Activated naive CD8-positive, alpha-beta T cell treated with anti-CD3 and anti-CD28 coated beads, Interleukin-2, amount 10 ng/mL, durations not matched to agents 7 days and 5 days (primary cell): ENCODE measurements around the gene GPR153. TPM values are rescaled to one million over a fixed set of nuclear protein-coding genes. Genes with fewer than 3 reads are reported as not detected.

ENCODE experiments used
- ATAC-seq: fragments of 150-1000 bp; cut with Tn5 transposase; one replicate; pipeline ENCODE4 v1.10.0; 2021; ENCODE audit warnings: low read depth, moderate library complexity
- POLR2A ChIA-PET: fragments of 350-600 bp; sonication (Branson Sonifier 250); formaldehyde crosslinking; loops from one replicate; lab custom pipeline; 2021; ENCODE audit warnings: antibody characterized with exemption; lab: Charles Lee
- DNase-seq: peaks from one replicate; pipeline ENCODE4 v3.0.0; 2021
- H3K27ac Mint-ChIP-seq: one replicate; pipeline ENCODE4 v1.8.0; 2022; ENCODE audit warnings: mild to moderate bottlenecking, mixed read lengths
- H3K27me3 Mint-ChIP-seq: one replicate; pipeline ENCODE4 v1.8.0; 2022; ENCODE audit warnings: mild to moderate bottlenecking, moderate library complexity, mixed read lengths
- H3K36me3 Mint-ChIP-seq: one replicate; pipeline ENCODE4 v1.8.0; 2021; ENCODE audit warnings: mild to moderate bottlenecking, mixed read lengths
- H3K4me1 Mint-ChIP-seq: one replicate; pipeline ENCODE4 v1.8.0; 2021; ENCODE audit warnings: mixed read lengths
- H3K4me3 Mint-ChIP-seq: one replicate; pipeline ENCODE4 v1.8.0; 2022; ENCODE audit warnings: mild to moderate bottlenecking, moderate library complexity, mixed read lengths
- H3K9me3 Mint-ChIP-seq: one replicate; pipeline ENCODE4 v1.8.0; 2021; ENCODE audit warnings: mixed read lengths
- total RNA-seq, 2 experiments: library from RNA; stranded (reverse); gene quantifications; one replicate each; pipeline ENCODE4 v1.2.3, GENCODE V29; 2021

Gene GPR153
- total RNA-seq, 2 experiments from 2014 or later, result 0.58 to 0.74 TPM

GRCh38 chr1:6280761-6281451 is 20.0 kb upstream of the GPR153 start:
- no peak for DNase-seq
- POLR2A ChIA-PET, result interaction anchor here (0.6 kb wide), 1 partner anchor 257 kb away, joined by 4 read pairs; no protein-coding TSS in a partner anchor
- ATAC-seq, result no peak
- no peak overlapping the region for H3K27ac Mint-ChIP-seq
- H3K4me3 Mint-ChIP-seq, result no peak overlapping the region
- H3K9me3 Mint-ChIP-seq, result no peaks in the 10 kb centered on the region
- peaks cover 4% of the 10 kb centered on the region for H3K36me3 Mint-ChIP-seq
- H3K4me1 Mint-ChIP-seq, result no peaks in the 10 kb centered on the region
- H3K27me3 Mint-ChIP-seq, result no peaks in the 10 kb centered on the region

- no peaks in the 10 kb centered on the region for H3K4me1 Mint-ChIP-seq
- ATAC-seq (no peak), DNase-seq (no peak)
- POLR2A ChIA-PET, result interaction anchor here (0.6 kb wide), 2 partner anchors 77 to 258 kb away, joined by 4 to 6 read pairs; no protein-coding TSS in a partner anchor
- no peaks in the 10 kb centered on the region for H3K9me3 Mint-ChIP-seq
- H3K36me3 Mint-ChIP-seq, result peaks cover 4% of the 10 kb centered on the region
- no peaks in the 10 kb centered on the region for H3K27me3 Mint-ChIP-seq
- no peak overlapping the region for H3K27ac Mint-ChIP-seq
- H3K4me3 Mint-ChIP-seq, result no peak overlapping the region
Measured at GRCh38 chr1:6279613-6280383, 18.9 kb upstream of the GPR153 start.

- Mint-ChIP-seq H3K9me3 (no peaks in the 10 kb centered on the region), H3K4me1 (no peaks in the 10 kb centered on the region), H3K27ac (no peak overlapping the region), H3K4me3 (no peak overlapping the region), H3K27me3 (no peaks in the 10 kb centered on the region), H3K36me3 (peaks cover 4% of the 10 kb centered on the region)
- POLR2A ChIA-PET, result no interaction called here
- DNase-seq (no peak), ATAC-seq (no peak)
Measured at GRCh38 chr1:6279066-6279465, 18.2 kb upstream of the GPR153 start.

GRCh38 chr1:6278263-6278662 is 17.4 kb upstream of the GPR153 start:
- ATAC-seq (no peak), DNase-seq (no peak)
- POLR2A ChIA-PET, result no interaction called here
- H3K9me3 Mint-ChIP-seq, result no peaks in the 10 kb centered on the region
- no peak overlapping the region for H3K27ac Mint-ChIP-seq
- no peaks in the 10 kb centered on the region for H3K27me3 Mint-ChIP-seq
- peaks cover 4% of the 10 kb centered on the region for H3K36me3 Mint-ChIP-seq
- H3K4me3 Mint-ChIP-seq, result no peak overlapping the region
- no peaks in the 10 kb centered on the region for H3K4me1 Mint-ChIP-seq

GRCh38 chr1:6276811-6277555 is 16.1 kb upstream of the GPR153 start:
- POLR2A ChIA-PET, result no interaction called here
- Mint-ChIP-seq H3K4me1 (no peaks in the 10 kb centered on the region), H3K4me3 (no peak overlapping the region), H3K36me3 (peaks cover 4% of the 10 kb centered on the region), H3K27ac (no peak overlapping the region), H3K27me3 (no peaks in the 10 kb centered on the region), H3K9me3 (no peaks in the 10 kb centered on the region)
- ATAC-seq (no peak), DNase-seq (no peak)

- DNase-seq (no peak), ATAC-seq (no peak)
- Mint-ChIP-seq H3K36me3 (peaks cover 4% of the 10 kb centered on the region), H3K4me3 (no peak overlapping the region), H3K27ac (no peak overlapping the region), H3K4me1 (no peaks in the 10 kb centered on the region), H3K9me3 (no peaks in the 10 kb centered on the region), H3K27me3 (no peaks in the 10 kb centered on the region)
- POLR2A ChIA-PET, result interaction anchor here (0.7 kb wide), 1 partner anchor 60 kb away, joined by 7 read pairs; no protein-coding TSS in a partner anchor
Measured at GRCh38 chr1:6275826-6276782, 15.2 kb upstream of the GPR153 start.

GRCh38 chr1:6274622-6275139 is 13.8 kb upstream of the GPR153 start:
- H3K4me3 Mint-ChIP-seq, result no peak overlapping the region
- no peaks in the 10 kb centered on the region for H3K9me3 Mint-ChIP-seq
- no peaks in the 10 kb centered on the region for H3K27me3 Mint-ChIP-seq
- H3K36me3 Mint-ChIP-seq, result peaks cover 4% of the 10 kb centered on the region
- H3K27ac Mint-ChIP-seq, result no peak overlapping the region
- ATAC-seq, result no peak
- no peaks in the 10 kb centered on the region for H3K4me1 Mint-ChIP-seq
- no peak for DNase-seq
- POLR2A ChIA-PET, result no interaction called here

GRCh38 chr1:6274102-6274501 is 13.2 kb upstream of the GPR153 start:
- H3K27me3 Mint-ChIP-seq, result no peaks in the 10 kb centered on the region
- no peak overlapping the region for H3K4me3 Mint-ChIP-seq
- POLR2A ChIA-PET, result no interaction called here
- peaks cover 2% of the 10 kb centered on the region for H3K36me3 Mint-ChIP-seq
- no peak for DNase-seq
- no peak overlapping the region for H3K27ac Mint-ChIP-seq
- H3K4me1 Mint-ChIP-seq, result no peaks in the 10 kb centered on the region
- ATAC-seq, result no peak
- H3K9me3 Mint-ChIP-seq, result no peaks in the 10 kb centered on the region

GRCh38 chr1:6273380-6273891 is 12.5 kb upstream of the GPR153 start:
- H3K27me3 Mint-ChIP-seq, result no peaks in the 10 kb centered on the region
- H3K9me3 Mint-ChIP-seq, result no peaks in the 10 kb centered on the region
- POLR2A ChIA-PET, result no interaction called here
- ATAC-seq (no peak), DNase-seq (no peak)
- H3K36me3 Mint-ChIP-seq, result peaks cover 2% of the 10 kb centered on the region
- H3K4me3 Mint-ChIP-seq, result no peak overlapping the region
- H3K27ac Mint-ChIP-seq, result no peak overlapping the region
- H3K4me1 Mint-ChIP-seq, result no peaks in the 10 kb centered on the region

GRCh38 chr1:6272868-6273267 is 12.0 kb upstream of the GPR153 start:
- no peak overlapping the region for H3K27ac Mint-ChIP-seq
- POLR2A ChIA-PET, result no interaction called here
- H3K4me3 Mint-ChIP-seq, result no peak overlapping the region
- H3K36me3 Mint-ChIP-seq, result peaks cover 2% of the 10 kb centered on the region
- no peaks in the 10 kb centered on the region for H3K4me1 Mint-ChIP-seq
- DNase-seq (no peak), ATAC-seq (no peak)
- H3K27me3 Mint-ChIP-seq, result no peaks in the 10 kb centered on the region
- no peaks in the 10 kb centered on the region for H3K9me3 Mint-ChIP-seq

GRCh38 chr1:6272452-6272851 is 11.6 kb upstream of the GPR153 start:
- no peaks in the 10 kb centered on the region for H3K36me3 Mint-ChIP-seq
- no peak for DNase-seq
- H3K27me3 Mint-ChIP-seq, result no peaks in the 10 kb centered on the region
- no peak overlapping the region for H3K4me3 Mint-ChIP-seq
- POLR2A ChIA-PET, result no interaction called here
- no peaks in the 10 kb centered on the region for H3K9me3 Mint-ChIP-seq
- no peak for ATAC-seq
- H3K4me1 Mint-ChIP-seq, result no peaks in the 10 kb centered on the region
- no peak overlapping the region for H3K27ac Mint-ChIP-seq

GRCh38 chr1:6271554-6271953 is 10.7 kb upstream of the GPR153 start:
- Mint-ChIP-seq H3K4me3 (no peak overlapping the region), H3K4me1 (no peaks in the 10 kb centered on the region), H3K27me3 (no peaks in the 10 kb centered on the region), H3K36me3 (no peaks in the 10 kb centered on the region), H3K27ac (no peak overlapping the region), H3K9me3 (no peaks in the 10 kb centered on the region)
- ATAC-seq (no peak), DNase-seq (no peak)
- POLR2A ChIA-PET, result no interaction called here
